Bronchial epithelial cell (primary cell): Measurements from ENCODE around the gene MGRN1. TPM values are rescaled to one million over a fixed set of nuclear protein-coding genes. Genes with fewer than 3 reads are reported as not detected.

Source experiments
- DNase-seq: peaks from one replicate; pipeline ENCODE4 v3.0.0-alpha.2; 2010; ENCODE audit warnings: low read depth
- FAIRE-seq: peaks from 2 replicates; lab custom pipeline; 2011; peaks lifted over from hg19 to GRCh38; lab: Jason Lieb, UNC
- H3K27me3 ChIP-seq: 2 replicates; pipeline ENCODE4 v1.5.1; 2011; ENCODE audit warnings: low read length; ENCODE audit not compliant: control insufficient read depth, insufficient read depth
- H3K36me3 ChIP-seq: 2 replicates; pipeline ENCODE4 v1.5.1; 2011; ENCODE audit warnings: low read length; ENCODE audit not compliant: control insufficient read depth, insufficient read depth
- H3K4me3 ChIP-seq: 2 replicates; pipeline ENCODE4 v1.5.1; 2011; ENCODE audit warnings: mild to moderate bottlenecking, low read depth, low read length, control low read depth
- CTCF ChIP-seq: IDR thresholded peaks from 2 replicates; pipeline ENCODE4 v1.5.1; 2011; ENCODE audit warnings: mild to moderate bottlenecking, moderate library complexity, low read length, control low read depth, inconsistent platforms; ENCODE audit not compliant: insufficient read depth, severe bottlenecking
- total RNA-seq: library from RNA; depleted of rRNA; stranded (reverse); fragments of >200 nt; gene quantifications from 2 replicates; pipeline ENCODE4 v1.2.1, GENCODE V29; 2014

The MGRN1 gene
- total RNA-seq, 1 donor from 2014 or later, result 6.1 TPM

- Histone ChIP-seq H3K36me3 (peaks cover 24% of the 10 kb centered on the region), H3K4me3 (no peak overlapping the region), H3K27me3 (no peaks in the 10 kb centered on the region)
- FAIRE-seq, result no peak
- TF ChIP-seq CTCF, result no peak
- peak; percentile 74 for DNase-seq
Observed at GRCh38 chr16:4674926-4675530, 50.4 kb downstream of the MGRN1 start.

GRCh38 chr16:4675864-4676786, 51.5 kb downstream of the MGRN1 start:
- peaks cover 19% of the 10 kb centered on the region for H3K36me3 ChIP-seq
- FAIRE-seq, result no peak
- H3K4me3 ChIP-seq, result no peak overlapping the region
- no peak for TF ChIP-seq CTCF
- no peaks in the 10 kb centered on the region for H3K27me3 ChIP-seq
- no peak for DNase-seq

- DNase-seq (no peak), FAIRE-seq (no peak)
- no peak overlapping the region for H3K4me3 ChIP-seq
- no peaks in the 10 kb centered on the region for H3K27me3 ChIP-seq
- no peak for TF ChIP-seq CTCF
- peaks cover 18% of the 10 kb centered on the region for H3K36me3 ChIP-seq
Observed at GRCh38 chr16:4676831-4677230, 52.2 kb downstream of the MGRN1 start.

- FAIRE-seq, result no peak
- Histone ChIP-seq H3K4me3 (no peak overlapping the region), H3K27me3 (no peaks in the 10 kb centered on the region), H3K36me3 (peaks cover 19% of the 10 kb centered on the region)
- no peak for DNase-seq
- TF ChIP-seq CTCF, result no peak
Observed at GRCh38 chr16:4677390-4677789, 52.8 kb downstream of the MGRN1 start.

- no peak for FAIRE-seq
- Histone ChIP-seq H3K4me3 (no peak overlapping the region), H3K36me3 (peaks cover 21% of the 10 kb centered on the region), H3K27me3 (no peaks in the 10 kb centered on the region)
- no peak for DNase-seq
- TF ChIP-seq CTCF, result no peak
Observed at GRCh38 chr16:4677994-4678393, 53.4 kb downstream of the MGRN1 start.
